Neural crest cell (in vitro differentiated cells): ENCODE measurements around the gene NR5A2. TPM values are rescaled to one million over a fixed set of nuclear protein-coding genes. Genes with fewer than 3 reads are reported as not detected.

Source experiments
- DNase-seq: peaks from one replicate; pipeline ENCODE4 v3.0.0; 2021; ENCODE audit warnings: low read depth, mixed read lengths, low spot score
- H3K27ac Mint-ChIP-seq: one replicate; pipeline ENCODE4 v1.8.0; 2021; ENCODE audit warnings: mild to moderate bottlenecking, mixed read lengths; ENCODE audit not compliant: unreplicated experiment
- H3K27me3 Mint-ChIP-seq: 2 replicates; pipeline ENCODE4 v1.8.0; 2021; ENCODE audit warnings: low read depth, mild to moderate bottlenecking, mixed read lengths
- H3K36me3 Mint-ChIP-seq: 2 replicates; pipeline ENCODE4 v1.8.0; 2021; ENCODE audit warnings: low read depth, mild to moderate bottlenecking, mixed read lengths
- H3K4me1 Mint-ChIP-seq: 2 replicates; pipeline ENCODE4 v1.8.0; 2021; ENCODE audit warnings: mixed read lengths
- H3K4me3 Mint-ChIP-seq: one replicate; pipeline ENCODE4 v1.8.0; 2021; ENCODE audit warnings: mild to moderate bottlenecking, mixed read lengths
- H3K9me3 Mint-ChIP-seq: 2 replicates; pipeline ENCODE4 v1.8.0; 2021; ENCODE audit warnings: mixed read lengths
- total RNA-seq: library from RNA; stranded (reverse); gene quantifications from 2 replicates; pipeline ENCODE4 v1.2.1, GENCODE V29; 2021
- TF ChIP-seq, protein P1 (sequence below): fragments of 200-600 bp; sonication (generic); conservative IDR thresholded peaks from 2 replicates; pipeline ENCODE4 v1.5.0; 2021; ENCODE audit warnings: antibody characterized with exemption, mild to moderate bottlenecking

NR5A2 gene
- total RNA-seq, 1 donor from 2014 or later, result not detected

DNA sequence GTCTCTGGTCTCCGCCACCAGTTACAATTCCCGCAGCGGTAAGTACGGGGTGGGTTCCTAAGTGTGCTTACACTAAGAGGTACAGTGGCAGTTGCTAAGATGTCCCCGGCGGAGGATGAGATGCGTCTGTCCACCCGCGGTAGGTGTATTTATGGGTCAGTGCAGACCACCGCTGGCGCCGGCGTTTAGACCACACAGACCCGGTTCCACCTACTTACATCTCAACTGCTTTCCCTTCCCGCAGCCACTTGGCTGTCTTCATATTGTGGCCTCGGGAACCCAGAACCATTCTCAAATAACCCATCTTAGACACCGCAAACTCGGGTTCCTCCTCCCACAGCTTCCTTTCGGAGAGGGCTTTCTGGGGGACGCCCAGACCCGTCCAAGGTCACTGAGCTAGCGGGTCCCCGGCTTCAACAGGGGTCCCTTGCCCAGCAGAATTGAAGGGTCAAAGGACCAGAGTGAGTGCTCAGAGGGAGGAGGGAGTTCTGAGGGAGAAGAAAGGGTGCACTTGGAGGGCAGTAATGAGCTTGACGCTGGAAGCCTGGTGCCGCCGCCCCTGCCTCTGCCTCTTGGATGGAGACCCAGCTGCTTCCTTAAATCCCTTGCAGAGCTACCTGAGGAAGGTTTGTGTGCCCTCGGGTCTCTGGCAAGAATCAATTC lies 8.6 kb downstream of the NR5A2 start:
- H3K27me3 Mint-ChIP-seq, result peaks cover 20% of the 10 kb centered on the region
- TF ChIP-seq, protein P1, sequence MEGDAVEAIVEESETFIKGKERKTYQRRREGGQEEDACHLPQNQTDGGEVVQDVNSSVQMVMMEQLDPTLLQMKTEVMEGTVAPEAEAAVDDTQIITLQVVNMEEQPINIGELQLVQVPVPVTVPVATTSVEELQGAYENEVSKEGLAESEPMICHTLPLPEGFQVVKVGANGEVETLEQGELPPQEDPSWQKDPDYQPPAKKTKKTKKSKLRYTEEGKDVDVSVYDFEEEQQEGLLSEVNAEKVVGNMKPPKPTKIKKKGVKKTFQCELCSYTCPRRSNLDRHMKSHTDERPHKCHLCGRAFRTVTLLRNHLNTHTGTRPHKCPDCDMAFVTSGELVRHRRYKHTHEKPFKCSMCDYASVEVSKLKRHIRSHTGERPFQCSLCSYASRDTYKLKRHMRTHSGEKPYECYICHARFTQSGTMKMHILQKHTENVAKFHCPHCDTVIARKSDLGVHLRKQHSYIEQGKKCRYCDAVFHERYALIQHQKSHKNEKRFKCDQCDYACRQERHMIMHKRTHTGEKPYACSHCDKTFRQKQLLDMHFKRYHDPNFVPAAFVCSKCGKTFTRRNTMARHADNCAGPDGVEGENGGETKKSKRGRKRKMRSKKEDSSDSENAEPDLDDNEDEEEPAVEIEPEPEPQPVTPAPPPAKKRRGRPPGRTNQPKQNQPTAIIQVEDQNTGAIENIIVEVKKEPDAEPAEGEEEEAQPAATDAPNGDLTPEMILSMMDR, result no peak
- peaks cover 20% of the 10 kb centered on the region for H3K4me1 Mint-ChIP-seq
- no peaks in the 10 kb centered on the region for H3K9me3 Mint-ChIP-seq
- no peaks in the 10 kb centered on the region for H3K36me3 Mint-ChIP-seq
- no peak overlapping the region for H3K27ac Mint-ChIP-seq
- H3K4me3 Mint-ChIP-seq, result peak overlapping the region; percentile 14
- no peak for DNase-seq

DNA sequence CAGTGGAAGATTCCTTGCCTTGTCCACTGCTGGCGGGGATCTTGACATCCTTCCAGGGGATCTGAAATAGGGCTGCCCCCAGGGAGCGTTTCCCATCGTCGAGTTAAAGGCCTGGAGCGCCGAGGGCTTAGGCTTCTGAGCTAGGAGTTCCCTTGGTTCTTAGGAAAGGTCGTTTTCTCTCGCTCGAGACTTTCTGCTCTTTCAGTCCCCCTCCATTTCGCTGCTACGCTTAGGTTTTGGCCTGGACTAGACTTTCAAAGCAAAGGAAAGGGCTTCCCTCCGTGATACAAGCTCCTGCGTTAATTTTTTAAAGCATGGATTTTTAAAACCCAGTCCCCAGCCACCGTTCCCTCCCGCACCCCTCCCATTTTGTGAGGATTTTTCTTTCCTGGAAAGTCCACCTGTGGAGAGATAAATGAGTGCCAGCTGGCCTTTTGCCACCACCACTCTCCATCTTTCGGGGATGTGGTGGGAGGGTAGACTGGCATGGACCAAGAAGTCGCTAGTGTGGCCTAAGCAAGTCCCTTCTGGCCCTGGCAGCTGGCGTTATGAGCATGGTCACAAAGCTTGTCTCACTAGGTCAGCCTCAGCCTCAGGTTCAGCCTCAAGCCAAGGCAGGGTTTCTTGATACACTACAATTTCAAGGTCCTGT lies 9.2 kb downstream of the NR5A2 start:
- H3K4me3 Mint-ChIP-seq, result no peak overlapping the region
- no peaks in the 10 kb centered on the region for H3K9me3 Mint-ChIP-seq
- DNase-seq, result no peak
- no peak overlapping the region for H3K27ac Mint-ChIP-seq
- TF ChIP-seq, protein P1, result no peak
- peaks cover 23% of the 10 kb centered on the region for H3K27me3 Mint-ChIP-seq
- peaks cover 20% of the 10 kb centered on the region for H3K4me1 Mint-ChIP-seq
- no peaks in the 10 kb centered on the region for H3K36me3 Mint-ChIP-seq

DNA sequence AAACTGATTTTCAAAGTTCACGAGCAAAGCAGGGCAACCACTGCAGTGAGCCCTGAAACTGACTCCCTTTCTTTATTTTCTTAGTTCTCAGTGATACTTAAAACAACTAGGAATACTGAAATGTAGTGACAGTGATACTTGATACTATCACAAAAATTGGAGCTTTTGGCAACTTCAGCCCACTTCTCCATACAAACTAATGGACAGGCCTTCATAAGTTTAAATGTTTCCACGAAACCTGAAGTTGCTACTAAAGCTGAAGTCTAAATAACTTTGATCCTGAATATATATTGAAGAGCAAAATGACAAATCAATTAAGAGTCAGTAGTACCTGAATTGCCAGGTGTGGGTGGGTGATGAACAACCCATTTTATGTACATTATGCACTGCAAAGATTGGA lies 10.0 kb downstream of the NR5A2 start:
- no peak for DNase-seq
- H3K4me3 Mint-ChIP-seq, result peak overlapping the region; percentile 79
- peaks cover 31% of the 10 kb centered on the region for H3K27me3 Mint-ChIP-seq
- H3K27ac Mint-ChIP-seq, result no peak overlapping the region
- no peaks in the 10 kb centered on the region for H3K9me3 Mint-ChIP-seq
- TF ChIP-seq, protein P1, result no peak
- peaks cover 20% of the 10 kb centered on the region for H3K4me1 Mint-ChIP-seq
- no peaks in the 10 kb centered on the region for H3K36me3 Mint-ChIP-seq

DNA sequence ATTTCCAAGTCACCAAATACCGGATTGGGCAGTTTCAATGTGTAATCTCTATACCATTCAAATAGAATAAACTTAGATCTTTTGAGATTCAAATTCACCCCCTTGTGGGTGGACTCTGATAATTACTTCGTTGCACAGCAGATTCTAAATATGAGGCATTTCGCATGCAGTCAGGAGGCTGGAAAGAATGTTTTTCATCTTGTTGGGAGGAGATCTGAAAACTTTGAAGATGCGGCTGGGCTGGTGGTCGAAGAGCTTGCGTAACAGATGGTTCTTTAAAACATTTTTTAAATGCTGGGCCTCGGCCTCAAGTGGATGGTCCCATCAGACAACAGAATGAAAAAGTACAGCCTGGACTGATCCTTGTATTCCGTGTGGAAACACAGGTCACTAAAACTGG lies 10.4 kb downstream of the NR5A2 start:
- Mint-ChIP-seq H3K27ac (no peak overlapping the region), H3K36me3 (no peaks in the 10 kb centered on the region), H3K4me1 (peaks cover 24% of the 10 kb centered on the region), H3K27me3 (peaks cover 35% of the 10 kb centered on the region), H3K4me3 (peak overlapping the region; percentile 79), H3K9me3 (no peaks in the 10 kb centered on the region)
- TF ChIP-seq, protein P1, result no peak
- DNase-seq, result no peak

DNA sequence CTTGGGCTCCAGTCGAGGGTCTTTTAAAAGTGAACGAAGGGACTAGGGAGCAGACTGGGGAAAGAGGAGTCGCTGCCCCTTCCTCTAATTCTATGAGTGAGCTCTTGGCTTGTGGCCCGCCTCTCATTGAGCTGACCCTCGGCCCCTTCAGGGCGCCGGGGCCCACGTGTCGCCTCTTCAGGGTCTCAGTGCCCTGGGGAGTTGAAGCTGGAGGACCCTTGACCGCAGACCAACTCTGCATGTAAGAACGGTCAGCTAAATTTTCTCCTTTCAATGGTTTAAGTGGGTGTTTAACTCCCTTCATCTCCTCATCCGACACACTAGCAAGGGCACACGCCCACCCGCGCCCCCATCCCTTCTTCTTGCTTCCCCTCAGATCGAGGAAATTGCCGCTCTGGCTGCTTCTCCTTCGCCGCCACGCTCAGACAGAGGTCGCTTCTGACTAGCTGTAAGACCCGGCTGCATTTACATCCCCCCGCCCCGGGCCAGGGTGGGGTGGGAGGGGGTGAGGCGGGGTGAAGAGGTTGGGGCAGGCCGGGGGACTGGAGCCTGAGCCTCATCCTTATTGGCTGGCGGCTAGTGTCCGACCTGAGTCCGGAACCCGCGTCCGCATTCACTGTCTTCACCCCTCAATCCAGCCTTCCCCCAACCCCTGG lies 10.9 kb downstream of the NR5A2 start:
- no peak overlapping the region for H3K27ac Mint-ChIP-seq
- TF ChIP-seq, protein P1, result no peak

More for the DNA sequence above, 10.9 kb downstream of the NR5A2 start:
- Mint-ChIP-seq H3K36me3 (no peaks in the 10 kb centered on the region), H3K9me3 (no peaks in the 10 kb centered on the region), H3K4me1 (peaks cover 27% of the 10 kb centered on the region), H3K27me3 (peaks cover 40% of the 10 kb centered on the region), H3K4me3 (peak overlapping the region; percentile 79)
- DNase-seq, result no peak
